H9 (cell line): ENCODE data around the gene PTCHD1. TPM values are rescaled to one million over a fixed set of nuclear protein-coding genes. Genes with fewer than 3 reads are reported as not detected.

Experiments
- DNase-seq: peaks from one replicate; pipeline ENCODE4 v3.0.0-alpha.2; 2017
- H2AFZ ChIP-seq: one replicate; pipeline ENCODE4 v1.6.1; 2013; ENCODE audit warnings: mild to moderate bottlenecking, low read length, control low read depth, moderate library complexity
- H2AK5ac ChIP-seq: 2 replicates; pipeline ENCODE4 v1.6.1; 2013; ENCODE audit warnings: low read length, control low read depth, mixed read lengths; ENCODE audit not compliant: insufficient read length
- H2BK120ac ChIP-seq: one replicate; pipeline ENCODE4 v1.6.1; 2013; ENCODE audit warnings: low read depth, mild to moderate bottlenecking, low read length, control low read depth, inconsistent platforms; ENCODE audit not compliant: poor library complexity, severe bottlenecking
- H2BK12ac ChIP-seq: 2 replicates; pipeline ENCODE4 v1.6.1; 2013; ENCODE audit warnings: low read length, control low read depth, mixed read lengths, low read depth; ENCODE audit not compliant: insufficient read length
- H2BK15ac ChIP-seq: 2 replicates; pipeline ENCODE4 v1.6.1; 2013; ENCODE audit warnings: low read depth, low read length, control low read depth
- H2BK20ac ChIP-seq: one replicate; pipeline ENCODE4 v1.6.1; 2013; ENCODE audit warnings: low read depth, mild to moderate bottlenecking, low read length, control low read depth, inconsistent platforms; ENCODE audit not compliant: poor library complexity, severe bottlenecking
- H2BK5ac ChIP-seq: 2 replicates; pipeline ENCODE4 v1.6.1; 2013; ENCODE audit warnings: low read length, control low read depth, mixed read lengths; ENCODE audit not compliant: insufficient read length
- H3K14ac ChIP-seq: 2 replicates; pipeline ENCODE4 v1.6.1; 2013; ENCODE audit warnings: low read length, control low read depth; ENCODE audit not compliant: insufficient read depth
- H3K18ac ChIP-seq: 2 replicates; pipeline ENCODE4 v1.6.1; 2013; ENCODE audit warnings: low read depth, mild to moderate bottlenecking, mixed read lengths, low read length, control low read depth; ENCODE audit not compliant: insufficient read length
- H3K23ac ChIP-seq: 2 replicates; pipeline ENCODE4 v1.6.1; 2013; ENCODE audit warnings: low read length, control low read depth, mixed read lengths, low read depth; ENCODE audit not compliant: insufficient read length
- H3K23me2 ChIP-seq: 2 replicates; pipeline ENCODE4 v1.6.1; 2013; ENCODE audit warnings: low read depth, mild to moderate bottlenecking, mixed read lengths, low read length, control low read depth; ENCODE audit not compliant: insufficient read length, poor library complexity, severe bottlenecking
- H3K27ac ChIP-seq: 2 replicates; pipeline ENCODE4 v1.5.1; 2013; ENCODE audit warnings: low read length, control low read depth, mixed read lengths, low read depth; ENCODE audit not compliant: insufficient read length
- H3K27me3 ChIP-seq: 2 replicates; pipeline ENCODE4 v1.6.1; 2013; ENCODE audit warnings: low read length, control low read depth, inconsistent platforms; ENCODE audit not compliant: insufficient read depth
- H3K4ac ChIP-seq: 2 replicates; pipeline ENCODE4 v1.6.1; 2013; ENCODE audit warnings: low read depth, mild to moderate bottlenecking, control low read depth, inconsistent platforms, low read length, moderate library complexity
- H3K4me1 ChIP-seq: 2 replicates; pipeline ENCODE4 v1.6.1; 2013; ENCODE audit warnings: low read length, control low read depth, inconsistent platforms; ENCODE audit not compliant: insufficient read depth
- H3K4me2 ChIP-seq: 2 replicates; pipeline ENCODE4 v1.6.1; 2013; ENCODE audit warnings: low read length, control low read depth, mixed read lengths; ENCODE audit not compliant: insufficient read length, insufficient read depth
- H3K56ac ChIP-seq: 2 replicates; pipeline ENCODE4 v1.6.1; 2013; ENCODE audit warnings: low read depth, mild to moderate bottlenecking, mixed read lengths, low read length, control low read depth; ENCODE audit not compliant: insufficient read length
- H3K79me1 ChIP-seq: 2 replicates; pipeline ENCODE4 v1.6.1; 2013; ENCODE audit warnings: low read depth, mild to moderate bottlenecking, moderate library complexity, low read length, control low read depth, inconsistent platforms; ENCODE audit not compliant: insufficient read depth, poor library complexity, severe bottlenecking
- H3K79me2 ChIP-seq: 2 replicates; pipeline ENCODE4 v1.6.1; 2013; ENCODE audit warnings: low read length, control low read depth, inconsistent platforms; ENCODE audit not compliant: insufficient read depth
- H3K9ac ChIP-seq: 2 replicates; pipeline ENCODE4 v1.6.1; 2013; ENCODE audit warnings: low read length, control low read depth, mixed read lengths; ENCODE audit not compliant: insufficient read length; ENCODE audit errors: extremely low read depth
- H3K9me3 ChIP-seq: one replicate; pipeline ENCODE4 v1.6.1; 2013; ENCODE audit warnings: low read depth, low read length, inconsistent platforms; ENCODE audit not compliant: control insufficient read depth
- H3T11ph ChIP-seq: one replicate; pipeline ENCODE4 v1.6.1; 2013; ENCODE audit warnings: mild to moderate bottlenecking, low read length, control low read depth, inconsistent platforms
- H4K20me1 ChIP-seq: one replicate; pipeline ENCODE4 v1.6.1; 2013; ENCODE audit not compliant: control insufficient read depth, insufficient read length, insufficient read depth
- H4K5ac ChIP-seq: 2 replicates; pipeline ENCODE4 v1.6.1; 2013; ENCODE audit warnings: low read depth, mild to moderate bottlenecking, mixed read lengths, low read length, control low read depth; ENCODE audit not compliant: insufficient read length
- H4K8ac ChIP-seq: replicated peaks from 2 replicates; pipeline ENCODE4 v1.6.1; 2013; ENCODE audit warnings: low read length, control low read depth, mixed read lengths, low read depth; ENCODE audit not compliant: insufficient read length
- H4K91ac ChIP-seq: 2 replicates; pipeline ENCODE4 v1.6.1; 2013; ENCODE audit warnings: low read depth, mild to moderate bottlenecking, moderate library complexity, mixed read lengths, low read length, control low read depth; ENCODE audit not compliant: insufficient read length
- H3K27ac Mint-ChIP-seq, 3 experiments: 2 replicates in 2 of 3; 3 replicates in 1 of 3; pipeline ENCODE4 v1.8.0; 2020 to 2021; ENCODE audit warnings: mixed read lengths in 3 of 3, mild to moderate bottlenecking in 1 of 3, moderate library complexity in 1 of 3
- H3K27me3 Mint-ChIP-seq: 2 replicates; pipeline ENCODE4 v1.8.0; 2021; ENCODE audit warnings: low read depth, mild to moderate bottlenecking, moderate library complexity, mixed read lengths
- H3K36me3 Mint-ChIP-seq, 3 experiments: 2 replicates in 2 of 3; 3 replicates in 1 of 3; pipeline ENCODE4 v1.8.0; 2020 to 2021; ENCODE audit warnings: low read depth in 3 of 3, mixed read lengths in 3 of 3; ENCODE audit not compliant: insufficient read depth in 1 of 3
- H3K4me1 Mint-ChIP-seq, 2 experiments: 2 replicates each; pipeline ENCODE4 v1.8.0; 2020; ENCODE audit warnings: mixed read lengths in 2 of 2
- H3K4me3 Mint-ChIP-seq, 2 experiments: 2 replicates in 1 of 2; 3 replicates in 1 of 2; pipeline ENCODE4 v1.8.0; 2020 to 2021; ENCODE audit warnings: mild to moderate bottlenecking in 2 of 2, mixed read lengths in 2 of 2, moderate library complexity in 1 of 2
- H3K9me3 Mint-ChIP-seq, 2 experiments: 2 replicates in 1 of 2; 3 replicates in 1 of 2; pipeline ENCODE4 v1.8.0; 2020; ENCODE audit warnings: mild to moderate bottlenecking in 2 of 2, mixed read lengths in 2 of 2, moderate library complexity in 1 of 2
- WGBS: extraction: QIAGEN DNeasy Blood & Tissue Kit; methylation state at CpG from one replicate; pipeline ENCODE4 v1.1.7; 2013; ENCODE audit warnings: missing lambda C conversion rate, low lambda C conversion rate, mixed read lengths; ENCODE audit not compliant: insufficient read length; ENCODE audit errors: extremely low coverage; 5-methylcytosine and 5-hydroxymethylcytosine counted together
- total RNA-seq: library from RNA; stranded (reverse); gene quantifications from 2 replicates; pipeline ENCODE4 v1.2.1, GENCODE V29; 2021
- TF ChIP-seq, protein P1 (sequence below): fragments of 200-600 bp; sonication (generic); conservative IDR thresholded peaks from 3 replicates; pipeline ENCODE4 v1.8.0; 2021; ENCODE audit warnings: antibody characterized with exemption, mild to moderate bottlenecking

PTCHD1 gene
- total RNA-seq, 1 experiment from 2014 or later = 1.4 TPM

DNA sequence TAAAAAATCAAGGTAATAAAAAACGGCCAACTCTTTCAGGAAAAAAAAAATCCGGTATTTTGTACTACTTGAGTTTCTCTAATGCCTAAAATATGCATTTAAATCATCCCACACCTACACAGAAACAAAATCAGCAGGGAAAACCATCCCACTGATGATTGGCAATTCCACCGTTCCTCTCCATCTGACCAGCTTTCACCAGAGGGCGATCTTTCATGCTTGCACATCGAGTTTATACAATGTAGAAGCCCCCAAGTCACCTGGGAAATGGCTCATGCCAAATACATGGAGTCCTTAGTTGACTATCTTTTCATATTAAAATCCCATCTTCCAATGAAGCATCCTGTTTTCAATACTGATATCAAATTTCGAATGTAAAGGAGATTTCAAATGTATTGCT is 69.2 kb downstream of the PTCHD1 start:
- DNase-seq = no peak
- no peaks in the 10 kb centered on the region for H3K4me1 ChIP-seq

More for the DNA sequence above, 69.2 kb downstream of the PTCHD1 start:
- no peak overlapping the region for H3K18ac ChIP-seq
- H3K4me2 ChIP-seq = no peak overlapping the region
- H3K4me3 Mint-ChIP-seq = no peak overlapping the region
- no peak overlapping the region for H3K9ac ChIP-seq
- no peaks in the 10 kb centered on the region for H3K79me2 ChIP-seq
- H3K4ac ChIP-seq = no peak overlapping the region
- no peak overlapping the region for H3K56ac ChIP-seq
- H2AK5ac ChIP-seq = no peak overlapping the region
- no peak overlapping the region for H4K5ac ChIP-seq
- TF ChIP-seq, protein P1, sequence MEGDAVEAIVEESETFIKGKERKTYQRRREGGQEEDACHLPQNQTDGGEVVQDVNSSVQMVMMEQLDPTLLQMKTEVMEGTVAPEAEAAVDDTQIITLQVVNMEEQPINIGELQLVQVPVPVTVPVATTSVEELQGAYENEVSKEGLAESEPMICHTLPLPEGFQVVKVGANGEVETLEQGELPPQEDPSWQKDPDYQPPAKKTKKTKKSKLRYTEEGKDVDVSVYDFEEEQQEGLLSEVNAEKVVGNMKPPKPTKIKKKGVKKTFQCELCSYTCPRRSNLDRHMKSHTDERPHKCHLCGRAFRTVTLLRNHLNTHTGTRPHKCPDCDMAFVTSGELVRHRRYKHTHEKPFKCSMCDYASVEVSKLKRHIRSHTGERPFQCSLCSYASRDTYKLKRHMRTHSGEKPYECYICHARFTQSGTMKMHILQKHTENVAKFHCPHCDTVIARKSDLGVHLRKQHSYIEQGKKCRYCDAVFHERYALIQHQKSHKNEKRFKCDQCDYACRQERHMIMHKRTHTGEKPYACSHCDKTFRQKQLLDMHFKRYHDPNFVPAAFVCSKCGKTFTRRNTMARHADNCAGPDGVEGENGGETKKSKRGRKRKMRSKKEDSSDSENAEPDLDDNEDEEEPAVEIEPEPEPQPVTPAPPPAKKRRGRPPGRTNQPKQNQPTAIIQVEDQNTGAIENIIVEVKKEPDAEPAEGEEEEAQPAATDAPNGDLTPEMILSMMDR = peak; percentile 75
- no peak overlapping the region for H3K27ac ChIP-seq
- no peak overlapping the region for H3K27ac Mint-ChIP-seq
- no peaks in the 10 kb centered on the region for H3K27me3 Mint-ChIP-seq
- no CpG with 5 or more reads among the region's 6 CpGs for WGBS
- no peak overlapping the region for H2AFZ ChIP-seq
- H2BK15ac ChIP-seq = no peak overlapping the region
- H3K79me1 ChIP-seq = no peaks in the 10 kb centered on the region
- H3K36me3 Mint-ChIP-seq = no peaks in the 10 kb centered on the region
- no peak overlapping the region for H3T11ph ChIP-seq
- no peaks in the 10 kb centered on the region for H4K20me1 ChIP-seq
- no peak overlapping the region for H4K91ac ChIP-seq
- no peak overlapping the region for H2BK5ac ChIP-seq
- H3K9me3 Mint-ChIP-seq = no peaks in the 10 kb centered on the region
- H3K14ac ChIP-seq = no peak overlapping the region
- H3K4me1 Mint-ChIP-seq = peaks cover 10 to 13% of the 10 kb centered on the region in 2 experiments
- H3K27me3 ChIP-seq = no peaks in the 10 kb centered on the region
- no peak overlapping the region for H4K8ac ChIP-seq
- H3K23me2 ChIP-seq = no peaks in the 10 kb centered on the region
- H2BK120ac ChIP-seq = no peak overlapping the region
- no peaks in the 10 kb centered on the region for H3K9me3 ChIP-seq
- H2BK12ac ChIP-seq = no peak overlapping the region
- no peak overlapping the region for H3K23ac ChIP-seq
- no peak overlapping the region for H2BK20ac ChIP-seq
